ENCODE results near the gene HMCN2. TPM values are rescaled to one million over a fixed set of nuclear protein-coding genes. Genes with fewer than 3 reads are reported as not detected.

Gene HMCN2
- total RNA-seq, 1 experiment from 2014 or later = 5.6 TPM

DNA sequence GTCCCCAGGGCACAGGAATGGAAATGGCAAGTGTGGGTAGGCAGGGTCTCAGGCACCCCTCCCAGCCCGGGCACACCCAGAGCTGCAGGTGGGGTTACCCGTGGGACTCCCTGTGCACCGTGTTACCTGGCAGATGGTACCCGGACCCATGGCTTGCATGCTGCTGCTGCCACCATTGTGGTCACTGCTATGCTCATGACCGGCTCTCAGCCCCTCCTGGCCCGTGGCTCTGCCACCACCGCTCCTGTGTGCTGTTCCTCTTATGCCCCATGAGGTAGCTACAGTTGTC lies 21.7 kb upstream of the HMCN2 start:
- ChIA-PET CTCF (interaction anchor here (0.5 to 2.8 kb wide), 15 partner anchors 9 to 346 kb away, joined by 3 to 15 read pairs (median 4); partner anchors contain the start of gene HMCN2), POLR2A (no interaction called here)
- Mint-ChIP-seq H3K27ac (no peak overlapping the region), H3K36me3 (no peaks in the 10 kb centered on the region), H3K27me3 (ENCODE audit: low read depth) (peaks cover 14% of the 10 kb centered on the region), H3K4me3 (no peak overlapping the region), H3K9me3 (no peaks in the 10 kb centered on the region), H3K4me1 (peaks cover 10% of the 10 kb centered on the region)
- DNase-seq (ENCODE audit: low spot score) (no peak), ATAC-seq (no peak)
- TF ChIP-seq RORB (CRISPR knock-in tag; IDR thresholded peaks at IDR 0.05) (no peak), ZNF396 (CRISPR knock-in tag; IDR thresholded peaks at IDR 0.05; ENCODE audit: borderline replicate concordance) (no peak), SP1 (CRISPR knock-in tag; conservative IDR thresholded peaks at IDR 0.05) (no peak), MYBL2 (CRISPR knock-in tag; IDR thresholded peaks at IDR 0.05) (no peak), SOX15 (CRISPR knock-in tag; IDR thresholded peaks at IDR 0.05) (no peak), ZNF232 (CRISPR knock-in tag; IDR thresholded peaks at IDR 0.05) (no peak), ESRRA (CRISPR knock-in tag; IDR thresholded peaks at IDR 0.05; ENCODE audit: borderline replicate concordance) (no peak), CBFB (CRISPR knock-in tag; IDR thresholded peaks at IDR 0.05; ENCODE audit: low read depth) (no peak), SMAD3 (CRISPR knock-in tag; IDR thresholded peaks at IDR 0.05; ENCODE audit: borderline replicate concordance) (no peak), ZNF219 (CRISPR knock-in tag; IDR thresholded peaks at IDR 0.05; ENCODE audit: borderline replicate concordance) (no peak), ZNF121 (CRISPR knock-in tag; IDR thresholded peaks at IDR 0.05) (no peak), NFYB (CRISPR knock-in tag; conservative IDR thresholded peaks at IDR 0.05; ENCODE audit: low read depth) (no peak), FOXJ3 (CRISPR knock-in tag; IDR thresholded peaks at IDR 0.05; ENCODE audit: borderline replicate concordance) (no peak)
- TF ChIP-seq, protein P1, sequence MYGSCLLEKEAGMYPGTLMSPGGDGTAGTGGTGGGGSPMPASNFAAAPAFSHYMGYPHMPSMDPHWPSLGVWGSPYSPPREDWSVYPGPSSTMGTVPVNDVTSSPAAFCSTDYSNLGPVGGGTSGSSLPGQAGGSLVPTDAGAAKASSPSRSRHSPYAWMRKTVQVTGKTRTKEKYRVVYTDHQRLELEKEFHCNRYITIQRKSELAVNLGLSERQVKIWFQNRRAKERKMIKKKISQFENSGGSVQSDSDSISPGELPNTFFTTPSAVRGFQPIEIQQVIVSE (CRISPR knock-in tag; IDR thresholded peaks at IDR 0.05; ENCODE audit: borderline replicate concordance) = no peak
- TF ChIP-seq, protein P2, sequence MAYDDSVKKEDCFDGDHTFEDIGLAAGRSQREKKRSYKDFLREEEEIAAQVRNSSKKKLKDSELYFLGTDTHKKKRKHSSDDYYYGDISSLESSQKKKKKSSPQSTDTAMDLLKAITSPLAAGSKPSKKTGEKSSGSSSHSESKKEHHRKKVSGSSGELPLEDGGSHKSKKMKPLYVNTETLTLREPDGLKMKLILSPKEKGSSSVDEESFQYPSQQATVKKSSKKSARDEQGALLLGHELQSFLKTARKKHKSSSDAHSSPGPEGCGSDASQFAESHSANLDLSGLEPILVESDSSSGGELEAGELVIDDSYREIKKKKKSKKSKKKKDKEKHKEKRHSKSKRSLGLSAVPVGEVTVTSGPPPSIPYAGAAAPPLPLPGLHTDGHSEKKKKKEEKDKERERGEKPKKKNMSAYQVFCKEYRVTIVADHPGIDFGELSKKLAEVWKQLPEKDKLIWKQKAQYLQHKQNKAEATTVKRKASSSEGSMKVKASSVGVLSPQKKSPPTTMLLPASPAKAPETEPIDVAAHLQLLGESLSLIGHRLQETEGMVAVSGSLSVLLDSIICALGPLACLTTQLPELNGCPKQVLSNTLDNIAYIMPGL (CRISPR knock-in tag; IDR thresholded peaks at IDR 0.05) = no peak
- TF ChIP-seq, protein P3, sequence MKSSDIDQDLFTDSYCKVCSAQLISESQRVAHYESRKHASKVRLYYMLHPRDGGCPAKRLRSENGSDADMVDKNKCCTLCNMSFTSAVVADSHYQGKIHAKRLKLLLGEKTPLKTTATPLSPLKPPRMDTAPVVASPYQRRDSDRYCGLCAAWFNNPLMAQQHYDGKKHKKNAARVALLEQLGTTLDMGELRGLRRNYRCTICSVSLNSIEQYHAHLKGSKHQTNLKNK (CRISPR knock-in tag; IDR thresholded peaks at IDR 0.05) = no peak
- TF ChIP-seq, protein P4, sequence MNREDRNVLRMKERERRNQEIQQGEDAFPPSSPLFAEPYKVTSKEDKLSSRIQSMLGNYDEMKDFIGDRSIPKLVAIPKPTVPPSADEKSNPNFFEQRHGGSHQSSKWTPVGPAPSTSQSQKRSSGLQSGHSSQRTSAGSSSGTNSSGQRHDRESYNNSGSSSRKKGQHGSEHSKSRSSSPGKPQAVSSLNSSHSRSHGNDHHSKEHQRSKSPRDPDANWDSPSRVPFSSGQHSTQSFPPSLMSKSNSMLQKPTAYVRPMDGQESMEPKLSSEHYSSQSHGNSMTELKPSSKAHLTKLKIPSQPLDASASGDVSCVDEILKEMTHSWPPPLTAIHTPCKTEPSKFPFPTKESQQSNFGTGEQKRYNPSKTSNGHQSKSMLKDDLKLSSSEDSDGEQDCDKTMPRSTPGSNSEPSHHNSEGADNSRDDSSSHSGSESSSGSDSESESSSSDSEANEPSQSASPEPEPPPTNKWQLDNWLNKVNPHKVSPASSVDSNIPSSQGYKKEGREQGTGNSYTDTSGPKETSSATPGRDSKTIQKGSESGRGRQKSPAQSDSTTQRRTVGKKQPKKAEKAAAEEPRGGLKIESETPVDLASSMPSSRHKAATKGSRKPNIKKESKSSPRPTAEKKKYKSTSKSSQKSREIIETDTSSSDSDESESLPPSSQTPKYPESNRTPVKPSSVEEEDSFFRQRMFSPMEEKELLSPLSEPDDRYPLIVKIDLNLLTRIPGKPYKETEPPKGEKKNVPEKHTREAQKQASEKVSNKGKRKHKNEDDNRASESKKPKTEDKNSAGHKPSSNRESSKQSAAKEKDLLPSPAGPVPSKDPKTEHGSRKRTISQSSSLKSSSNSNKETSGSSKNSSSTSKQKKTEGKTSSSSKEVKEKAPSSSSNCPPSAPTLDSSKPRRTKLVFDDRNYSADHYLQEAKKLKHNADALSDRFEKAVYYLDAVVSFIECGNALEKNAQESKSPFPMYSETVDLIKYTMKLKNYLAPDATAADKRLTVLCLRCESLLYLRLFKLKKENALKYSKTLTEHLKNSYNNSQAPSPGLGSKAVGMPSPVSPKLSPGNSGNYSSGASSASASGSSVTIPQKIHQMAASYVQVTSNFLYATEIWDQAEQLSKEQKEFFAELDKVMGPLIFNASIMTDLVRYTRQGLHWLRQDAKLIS (CRISPR knock-in tag; IDR thresholded peaks at IDR 0.05; ENCODE audit: borderline replicate concordance) = no peak
- TF ChIP-seq, protein P5, sequence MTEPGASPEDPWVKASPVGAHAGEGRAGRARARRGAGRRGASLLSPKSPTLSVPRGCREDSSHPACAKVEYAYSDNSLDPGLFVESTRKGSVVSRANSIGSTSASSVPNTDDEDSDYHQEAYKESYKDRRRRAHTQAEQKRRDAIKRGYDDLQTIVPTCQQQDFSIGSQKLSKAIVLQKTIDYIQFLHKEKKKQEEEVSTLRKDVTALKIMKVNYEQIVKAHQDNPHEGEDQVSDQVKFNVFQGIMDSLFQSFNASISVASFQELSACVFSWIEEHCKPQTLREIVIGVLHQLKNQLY (CRISPR knock-in tag; IDR thresholded peaks at IDR 0.05) = no peak
- TF ChIP-seq, protein P6, sequence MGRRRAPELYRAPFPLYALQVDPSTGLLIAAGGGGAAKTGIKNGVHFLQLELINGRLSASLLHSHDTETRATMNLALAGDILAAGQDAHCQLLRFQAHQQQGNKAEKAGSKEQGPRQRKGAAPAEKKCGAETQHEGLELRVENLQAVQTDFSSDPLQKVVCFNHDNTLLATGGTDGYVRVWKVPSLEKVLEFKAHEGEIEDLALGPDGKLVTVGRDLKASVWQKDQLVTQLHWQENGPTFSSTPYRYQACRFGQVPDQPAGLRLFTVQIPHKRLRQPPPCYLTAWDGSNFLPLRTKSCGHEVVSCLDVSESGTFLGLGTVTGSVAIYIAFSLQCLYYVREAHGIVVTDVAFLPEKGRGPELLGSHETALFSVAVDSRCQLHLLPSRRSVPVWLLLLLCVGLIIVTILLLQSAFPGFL (CRISPR knock-in tag; IDR thresholded peaks at IDR 0.05; ENCODE audit: borderline replicate concordance) = no peak
- TF ChIP-seq, protein P7, sequence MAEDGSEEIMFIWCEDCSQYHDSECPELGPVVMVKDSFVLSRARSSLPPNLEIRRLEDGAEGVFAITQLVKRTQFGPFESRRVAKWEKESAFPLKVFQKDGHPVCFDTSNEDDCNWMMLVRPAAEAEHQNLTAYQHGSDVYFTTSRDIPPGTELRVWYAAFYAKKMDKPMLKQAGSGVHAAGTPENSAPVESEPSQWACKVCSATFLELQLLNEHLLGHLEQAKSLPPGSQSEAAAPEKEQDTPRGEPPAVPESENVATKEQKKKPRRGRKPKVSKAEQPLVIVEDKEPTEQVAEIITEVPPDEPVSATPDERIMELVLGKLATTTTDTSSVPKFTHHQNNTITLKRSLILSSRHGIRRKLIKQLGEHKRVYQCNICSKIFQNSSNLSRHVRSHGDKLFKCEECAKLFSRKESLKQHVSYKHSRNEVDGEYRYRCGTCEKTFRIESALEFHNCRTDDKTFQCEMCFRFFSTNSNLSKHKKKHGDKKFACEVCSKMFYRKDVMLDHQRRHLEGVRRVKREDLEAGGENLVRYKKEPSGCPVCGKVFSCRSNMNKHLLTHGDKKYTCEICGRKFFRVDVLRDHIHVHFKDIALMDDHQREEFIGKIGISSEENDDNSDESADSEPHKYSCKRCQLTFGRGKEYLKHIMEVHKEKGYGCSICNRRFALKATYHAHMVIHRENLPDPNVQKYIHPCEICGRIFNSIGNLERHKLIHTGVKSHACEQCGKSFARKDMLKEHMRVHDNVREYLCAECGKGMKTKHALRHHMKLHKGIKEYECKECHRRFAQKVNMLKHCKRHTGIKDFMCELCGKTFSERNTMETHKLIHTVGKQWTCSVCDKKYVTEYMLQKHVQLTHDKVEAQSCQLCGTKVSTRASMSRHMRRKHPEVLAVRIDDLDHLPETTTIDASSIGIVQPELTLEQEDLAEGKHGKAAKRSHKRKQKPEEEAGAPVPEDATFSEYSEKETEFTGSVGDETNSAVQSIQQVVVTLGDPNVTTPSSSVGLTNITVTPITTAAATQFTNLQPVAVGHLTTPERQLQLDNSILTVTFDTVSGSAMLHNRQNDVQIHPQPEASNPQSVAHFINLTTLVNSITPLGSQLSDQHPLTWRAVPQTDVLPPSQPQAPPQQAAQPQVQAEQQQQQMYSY (CRISPR knock-in tag; IDR thresholded peaks at IDR 0.05) = no peak

All from WTC11 (cell line).